Right atrium auricular region (tissue), 2 donors: ENCODE data around the gene NNT. TPM values are rescaled to one million over a fixed set of nuclear protein-coding genes. Genes with fewer than 3 reads are reported as not detected.

ENCODE experiments used
- DNase-seq: peaks from one replicate; pipeline ENCODE4 v3.0.0-alpha.2; 2019; ENCODE audit warnings: low spot score
- H3K27ac ChIP-seq, 2 donors: fragments of 200-600 bp; sonication (generic); 1 replicate in 1 of 2; 2 replicates in 1 of 2; pipeline ENCODE4 v1.5.1; 2016 to 2019
- H3K27me3 ChIP-seq, 2 donors: fragments of 200-600 bp; sonication (generic); one replicate each; pipeline versions ENCODE4 v1.5.1 to v1.6.0; 2017 to 2019
- H3K36me3 ChIP-seq: fragments of 200-600 bp; sonication (generic); one replicate; pipeline ENCODE4 v1.5.1; 2016
- H3K4me1 ChIP-seq, 2 donors: fragments of 200-600 bp; sonication (generic); one replicate each; pipeline versions ENCODE4 v1.5.1 to v1.6.0; 2017 to 2019
- H3K4me3 ChIP-seq, 2 donors: fragments of 200-600 bp; sonication (generic); 1 replicate in 1 of 2; 2 replicates in 1 of 2; pipeline ENCODE4 v1.5.1; 2017 to 2019; ENCODE audit warnings: mild to moderate bottlenecking in 1 of 2, moderate library complexity in 1 of 2
- H3K9me3 ChIP-seq, 2 donors: fragments of 200-600 bp; sonication (generic); one replicate each; pipeline ENCODE4 v1.5.1; 2019
- total RNA-seq, 2 donors: library from RNA; depleted of rRNA; stranded (reverse); fragments of >200 nt; gene quantifications; one replicate each; pipeline ENCODE4 v1.1.0, GENCODE V29; 2016
- TF ChIP-seq, protein P1 (sequence below), 2 donors: fragments of 200-600 bp; sonication (generic); IDR thresholded peaks; one replicate each; pipeline ENCODE4 v1.5.1; 2019; ENCODE audit warnings: antibody characterized with exemption in 2 of 2

NNT gene
- total RNA-seq, 2 donors from 2014 or later: 109 to 328 TPM

DNA sequence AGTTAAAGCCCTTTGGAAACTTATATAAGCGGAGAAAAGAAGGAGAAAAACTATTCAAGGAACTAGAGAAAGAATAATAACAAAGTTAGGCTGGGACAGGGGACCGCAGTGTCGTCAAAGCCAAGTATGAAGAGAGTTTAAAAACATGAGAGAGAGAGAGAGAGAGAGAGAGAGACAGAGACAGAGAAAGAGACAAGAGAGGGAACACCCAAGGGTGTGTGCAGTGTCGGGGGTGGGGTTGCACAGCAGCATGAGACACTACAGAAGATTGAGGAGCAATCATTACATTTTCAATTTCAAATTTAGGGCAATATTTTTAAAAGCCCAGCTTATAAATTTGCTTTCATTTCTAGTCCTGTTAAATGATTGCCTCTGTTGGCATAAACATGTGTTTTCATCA lies 74.3 kb downstream of the NNT start:
- no peaks in the 10 kb centered on the region for H3K9me3 ChIP-seq
- H3K27ac ChIP-seq: no peak overlapping the region
- no peaks in the 10 kb centered on the region for H3K4me1 ChIP-seq
- TF ChIP-seq, protein P1, sequence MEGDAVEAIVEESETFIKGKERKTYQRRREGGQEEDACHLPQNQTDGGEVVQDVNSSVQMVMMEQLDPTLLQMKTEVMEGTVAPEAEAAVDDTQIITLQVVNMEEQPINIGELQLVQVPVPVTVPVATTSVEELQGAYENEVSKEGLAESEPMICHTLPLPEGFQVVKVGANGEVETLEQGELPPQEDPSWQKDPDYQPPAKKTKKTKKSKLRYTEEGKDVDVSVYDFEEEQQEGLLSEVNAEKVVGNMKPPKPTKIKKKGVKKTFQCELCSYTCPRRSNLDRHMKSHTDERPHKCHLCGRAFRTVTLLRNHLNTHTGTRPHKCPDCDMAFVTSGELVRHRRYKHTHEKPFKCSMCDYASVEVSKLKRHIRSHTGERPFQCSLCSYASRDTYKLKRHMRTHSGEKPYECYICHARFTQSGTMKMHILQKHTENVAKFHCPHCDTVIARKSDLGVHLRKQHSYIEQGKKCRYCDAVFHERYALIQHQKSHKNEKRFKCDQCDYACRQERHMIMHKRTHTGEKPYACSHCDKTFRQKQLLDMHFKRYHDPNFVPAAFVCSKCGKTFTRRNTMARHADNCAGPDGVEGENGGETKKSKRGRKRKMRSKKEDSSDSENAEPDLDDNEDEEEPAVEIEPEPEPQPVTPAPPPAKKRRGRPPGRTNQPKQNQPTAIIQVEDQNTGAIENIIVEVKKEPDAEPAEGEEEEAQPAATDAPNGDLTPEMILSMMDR (IDR thresholded peaks at IDR 0.05): no peak
- H3K27me3 ChIP-seq: no peaks in the 10 kb centered on the region
- no peak overlapping the region for H3K4me3 ChIP-seq
- H3K36me3 ChIP-seq: peaks cover 9% of the 10 kb centered on the region
- no peak for DNase-seq

DNA sequence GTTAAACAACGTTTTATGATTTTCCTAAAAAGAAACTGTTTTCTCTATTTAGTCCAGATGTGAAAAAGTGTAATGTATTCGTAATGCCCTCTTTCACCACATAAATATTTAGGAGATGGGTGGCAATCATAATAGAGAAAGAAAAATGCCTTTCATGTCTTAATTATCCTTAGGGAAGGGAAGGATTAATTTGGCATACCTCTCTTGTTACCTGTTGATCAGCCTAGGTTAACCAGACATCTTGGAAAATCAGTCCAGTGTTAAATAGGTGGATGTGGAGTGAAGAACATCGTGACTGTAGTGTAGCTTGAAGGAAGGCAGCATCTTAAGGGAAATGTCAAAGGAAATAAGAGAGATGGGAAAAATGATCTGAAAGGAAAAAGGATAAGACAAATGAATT lies 76.2 kb downstream of the NNT start:
- H3K27me3 ChIP-seq: no peaks in the 10 kb centered on the region

DNA sequence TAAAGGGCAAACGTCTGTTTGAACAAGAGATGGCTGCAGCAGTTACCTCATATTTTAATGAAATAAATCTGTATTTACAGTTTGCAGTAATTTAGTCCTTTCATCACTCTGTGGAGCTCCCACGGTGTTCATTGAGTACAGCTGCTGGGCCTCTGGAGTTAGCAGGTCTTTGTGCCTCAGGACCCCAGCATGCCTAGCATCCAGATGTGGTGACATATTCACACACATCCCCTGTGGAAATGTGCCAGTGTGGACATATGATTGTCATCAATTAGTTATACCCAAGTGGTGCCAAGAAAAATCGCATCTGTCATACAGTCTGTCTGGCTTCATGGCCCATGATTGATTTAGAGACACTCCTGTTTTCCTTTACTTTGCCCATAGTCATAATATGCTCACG lies 77.3 kb downstream of the NNT start:
- H3K9me3 ChIP-seq: no peaks in the 10 kb centered on the region
- no peak for DNase-seq
- peaks cover 17% of the 10 kb centered on the region for H3K36me3 ChIP-seq
- peaks cover 0 to 16% of the 10 kb centered on the region in 2 donors for H3K4me1 ChIP-seq
- H3K27ac ChIP-seq: no peak overlapping the region
- no peak overlapping the region for H3K4me3 ChIP-seq
- no peaks in the 10 kb centered on the region for H3K27me3 ChIP-seq
- TF ChIP-seq, protein P1 (IDR thresholded peaks at IDR 0.05): no peak

More for the DNA sequence above, 76.2 kb downstream of the NNT start:
- TF ChIP-seq, protein P1 (IDR thresholded peaks at IDR 0.05): no peak
- Histone ChIP-seq H3K9me3 (no peaks in the 10 kb centered on the region), H3K27ac (no peak overlapping the region), H3K36me3 (peaks cover 11% of the 10 kb centered on the region), H3K4me1 (peaks cover 0 to 15% of the 10 kb centered on the region in 2 donors), H3K4me3 (no peak overlapping the region)
- no peak for DNase-seq

DNA sequence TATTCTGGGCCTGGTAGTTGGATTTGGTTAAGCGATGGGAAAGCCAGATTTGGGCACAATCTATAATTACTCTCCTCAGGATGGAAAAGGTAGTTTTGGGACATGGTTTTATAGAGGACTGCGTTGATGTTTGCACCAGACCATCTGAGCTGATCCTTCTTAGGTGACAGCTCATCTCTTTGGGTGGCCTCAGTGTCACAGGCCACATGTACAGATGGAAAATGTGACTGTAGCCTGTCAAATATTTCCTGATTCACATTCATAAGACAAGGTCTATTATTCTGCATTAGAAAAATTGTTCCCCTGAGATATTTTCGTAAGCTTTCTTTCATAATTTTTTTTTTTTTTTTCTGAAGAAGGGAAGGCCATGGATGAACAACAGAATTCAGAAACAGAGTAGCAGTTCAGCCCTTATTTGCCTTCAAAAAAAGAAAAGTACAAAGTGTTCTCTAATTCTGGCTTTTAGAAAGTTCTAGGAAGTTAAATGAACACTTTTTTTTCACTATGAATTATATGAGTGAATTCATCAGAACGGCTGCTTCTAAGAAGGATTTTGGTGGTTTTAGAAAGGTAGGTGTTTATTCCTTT lies 81.0 kb downstream of the NNT start:
- DNase-seq: no peak
- no peaks in the 10 kb centered on the region for H3K27me3 ChIP-seq
- peaks cover 8% of the 10 kb centered on the region for H3K36me3 ChIP-seq
- H3K4me3 ChIP-seq: no peak overlapping the region
- H3K27ac ChIP-seq: peak overlapping the region; percentile 28 to 57
- H3K9me3 ChIP-seq: no peaks in the 10 kb centered on the region
- TF ChIP-seq, protein P1 (IDR thresholded peaks at IDR 0.05): no peak
- H3K4me1 ChIP-seq: peaks cover 0 to 16% of the 10 kb centered on the region in 2 donors

DNA sequence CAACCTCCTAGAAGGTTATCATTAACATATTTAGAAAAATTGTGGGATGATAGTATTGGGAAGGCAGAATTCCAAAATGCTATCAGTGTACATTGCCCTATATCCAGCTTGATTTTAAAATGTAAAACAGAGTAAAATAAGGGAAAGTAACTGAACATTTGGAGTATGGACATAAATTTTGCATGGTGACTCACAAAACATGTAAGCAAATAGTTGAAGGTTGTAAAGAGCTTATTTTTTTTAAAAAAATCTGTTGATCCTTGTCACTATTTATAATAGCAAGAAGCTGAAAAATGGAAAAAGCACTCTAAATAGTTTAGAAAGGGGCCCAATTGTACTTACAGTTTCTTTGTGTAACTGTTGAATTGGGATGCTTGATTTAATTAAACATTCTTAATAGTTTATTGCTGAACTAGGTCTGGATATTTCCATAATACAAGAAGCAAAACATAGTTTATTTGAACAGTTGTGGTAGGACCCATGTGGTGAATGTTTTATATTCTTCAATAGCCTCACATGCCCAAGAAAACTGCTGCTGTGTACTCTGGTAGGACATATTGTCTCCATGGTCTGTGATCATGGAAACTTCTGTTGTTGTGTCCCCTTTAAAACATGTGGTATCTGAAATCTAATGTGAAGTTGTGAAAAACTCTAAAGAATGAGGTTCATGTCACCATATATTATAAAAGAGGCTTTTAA lies 82.4 kb downstream of the NNT start:
- Histone ChIP-seq H3K9me3 (no peaks in the 10 kb centered on the region), H3K36me3 (peaks cover 8% of the 10 kb centered on the region), H3K27me3 (no peaks in the 10 kb centered on the region), H3K4me3 (no peak overlapping the region), H3K27ac (no peak overlapping the region), H3K4me1 (peaks cover 0 to 16% of the 10 kb centered on the region in 2 donors)
- no peak for DNase-seq
- TF ChIP-seq, protein P1 (IDR thresholded peaks at IDR 0.05): no peak
